Measurements from ENCODE around the gene GTF3C1. TPM values are rescaled to one million over a fixed set of nuclear protein-coding genes. Genes with fewer than 3 reads are reported as not detected.

The GTF3C1 gene
- total and polyA plus RNA-seq, 2 of the 8 experiments (the other 6 are each of a cell fraction or from before 2014, with no cell fraction given): 89.3 to 126 TPM

GRCh38 chr16:27518226-27518625 lies 31.5 kb downstream of the GTF3C1 start:
- no peak overlapping the region for H2BK20ac ChIP-seq (ENCODE audit: low read length)
- no peaks in the 10 kb centered on the region for H3K27me3 ChIP-seq (replicated peaks in 1 of 4; ENCODE audit: control insufficient read depth in 3 of 4, extremely low read depth in 1 of 4, insufficient read depth in 3 of 4, low read length in 3 of 4)
- ChIA-PET CTCF (ENCODE audit: partially characterized antibody) (interaction anchor here (0.7 to 4.2 kb wide), 5 partner anchors 8 to 153 kb away, joined by 3 to 26 read pairs (median 3); no protein-coding TSS in a partner anchor), POLR2A (ENCODE audit: partially characterized antibody) (interaction anchor here (1.9 kb wide), 1 partner anchor 9 kb away, joined by 4 read pairs; no protein-coding TSS in a partner anchor)
- no peak overlapping the region for H3K56ac ChIP-seq (replicated peaks; ENCODE audit: insufficient read length, low read depth, low read length)
- H3K23ac ChIP-seq (ENCODE audit: insufficient read length): no peak overlapping the region
- H2BK15ac ChIP-seq (ENCODE audit: low read length): no peak overlapping the region
- no peak overlapping the region for H2BK5ac ChIP-seq (ENCODE audit: low read depth, low read length)
- no peak overlapping the region for H3K4ac ChIP-seq (replicated peaks; ENCODE audit: insufficient read length, low read depth, low read length)
- no peak overlapping the region for H4K5ac ChIP-seq (ENCODE audit: insufficient read length, low read depth, low read length)
- H4K91ac ChIP-seq (replicated peaks; ENCODE audit: insufficient read length, low read length): no peak overlapping the region
- no peak overlapping the region for H2AK5ac ChIP-seq (ENCODE audit: low read depth, low read length)
- no peak overlapping the region for H3K18ac ChIP-seq (ENCODE audit: extremely low read depth, low read length)
- H3K9ac ChIP-seq (replicated peaks in 1 of 4; ENCODE audit: extremely low read depth in 1 of 4, low read depth in 3 of 4, low read length in 3 of 4): no peak overlapping the region
- no peak overlapping the region for H3K27ac ChIP-seq (ENCODE audit: low read depth, low read length)
- no peak overlapping the region for H2BK120ac ChIP-seq (replicated peaks; ENCODE audit: low read depth, low read length)
- 89% methylated on average over 4 of the region's 4 CpGs; no CpG with 5 or more reads in 1 of the 2 experiments for WGBS, 2 experiments (ENCODE audit: extremely low coverage in 1 of 2, insufficient coverage in 1 of 2, insufficient read length in 1 of 2, insufficient replicate concordance in 2 of 2, low coverage in 1 of 2, low lambda C conversion rate in 2 of 2, missing lambda C conversion rate in 1 of 2)
- no peak overlapping the region for H3K4me2 ChIP-seq (ENCODE audit: insufficient read depth in 1 of 2, low read depth in 2 of 2, low read length in 2 of 2)
- H3K79me2 ChIP-seq (ENCODE audit: control insufficient read depth in 1 of 2, insufficient read depth in 2 of 2, low read length in 2 of 2): no peaks in the 10 kb centered on the region
- H4K8ac ChIP-seq (ENCODE audit: extremely low read depth, insufficient read depth, low read length): no peak overlapping the region
- H2AFZ ChIP-seq (ENCODE audit: low read length): no peak overlapping the region
- no peak overlapping the region for H3K14ac ChIP-seq (ENCODE audit: insufficient read length)
- no peaks in the 10 kb centered on the region for H3K9me3 ChIP-seq (ENCODE audit: insufficient read depth in 2 of 2, low read depth in 1 of 2, low read length in 1 of 2)
- H3K79me1 ChIP-seq (ENCODE audit: low read depth, low read length): no peaks in the 10 kb centered on the region; the same call in 1 of the 2 replicates
- peaks cover 5 to 12% of the 10 kb centered on the region in 2 experiments for H4K20me1 ChIP-seq (replicated peaks in 1 of 2; ENCODE audit: control insufficient read depth in 1 of 2, insufficient read depth in 2 of 2, low read length in 2 of 2)
- DNase-seq (ENCODE audit: low read depth in 1 of 2, low spot score in 2 of 2) (no peak), FAIRE-seq (no peak)
- H3K23me2 ChIP-seq (ENCODE audit: low read depth, low read length): no peaks in the 10 kb centered on the region
- no peak overlapping the region for H3K4me3 ChIP-seq (ENCODE audit: extremely low read depth in 1 of 4, insufficient read depth in 2 of 4, low read depth in 3 of 4, low read length in 4 of 4)
- no peaks in the 10 kb centered on the region for H3K4me1 ChIP-seq (replicated peaks in 1 of 4; ENCODE audit: control insufficient read depth in 3 of 4, insufficient read depth in 4 of 4, low read length in 3 of 4)
- TF ChIP-seq PHF8 (conservative IDR thresholded peaks at IDR 0.05; ENCODE audit: low read depth, low read length): no peak
- no peak for TF ChIP-seq CHD1 (IDR thresholded peaks at IDR 0.05; ENCODE audit: low read depth, low read length)
- peaks cover 4 to 21% (median 7%) of the 10 kb centered on the region in 4 experiments; a peak in 6 of 8 replicates for H3K36me3 ChIP-seq (ENCODE audit: control insufficient read depth in 2 of 4, insufficient read depth in 4 of 4, low read length in 3 of 4)
- H2BK12ac ChIP-seq (ENCODE audit: low read depth, low read length): no peak overlapping the region
